GM23338 (cell line): ENCODE data around the gene FHAD1. TPM values are rescaled to one million over a fixed set of nuclear protein-coding genes. Genes with fewer than 3 reads are reported as not detected.
A peak's percentile ranks its signal among the peaks of the same experiment; 100 is the strongest.

Source experiments
- ATAC-seq: fragments of 200-7000 bp; cut with Tn5 transposase; 3 replicates; pipeline ENCODE4 v1.9.1; 2020
- DNase-seq: peaks from one replicate; pipeline ENCODE4 v3.0.0-alpha.2; 2015; ENCODE audit warnings: low spot score
- H2AFZ ChIP-seq: fragments of 200-600 bp; sonication (generic); 2 replicates; pipeline ENCODE4 v1.8.0; 2016; ENCODE audit warnings: antibody characterized with exemption, mild to moderate bottlenecking, moderate library complexity
- H3F3A ChIP-seq: fragments of 200-600 bp; sonication (generic); replicated peaks from 2 replicates; pipeline ENCODE4 v1.8.0; 2017; ENCODE audit warnings: antibody characterized with exemption, mixed run types, low read depth
- H3K27ac ChIP-seq: fragments of 200-600 bp; sonication (generic); 2 replicates; pipeline ENCODE4 v1.6.1; 2016; ENCODE audit warnings: low read depth
- H3K27me3 ChIP-seq: fragments of 200-600 bp; sonication (generic); 2 replicates; pipeline ENCODE4 v1.8.0; 2016; ENCODE audit warnings: mild to moderate bottlenecking, mixed run types, moderate library complexity; ENCODE audit not compliant: insufficient read depth
- H3K36me3 ChIP-seq: fragments of 200-600 bp; sonication (generic); 2 replicates; pipeline ENCODE4 v1.8.0; 2016; ENCODE audit warnings: mild to moderate bottlenecking; ENCODE audit not compliant: insufficient read depth
- H3K4me1 ChIP-seq: fragments of 200-600 bp; sonication (generic); 2 replicates; pipeline ENCODE4 v1.8.0; 2016; ENCODE audit warnings: mild to moderate bottlenecking, moderate library complexity; ENCODE audit not compliant: insufficient read depth
- H3K4me2 ChIP-seq: fragments of 200-600 bp; sonication (generic); 2 replicates; pipeline ENCODE4 v1.7.1; 2017; ENCODE audit warnings: mixed run types
- H3K4me3 ChIP-seq: fragments of 200-600 bp; sonication (generic); 2 replicates; pipeline ENCODE4 v1.6.1; 2016; ENCODE audit warnings: mixed run types
- H3K79me2 ChIP-seq: fragments of 200-600 bp; sonication (generic); replicated peaks from 2 replicates; pipeline ENCODE4 v1.8.0; 2017; ENCODE audit warnings: mild to moderate bottlenecking; ENCODE audit not compliant: insufficient read depth
- H3K9me2 ChIP-seq: fragments of 200-600 bp; sonication (generic); 2 replicates; pipeline ENCODE4 v1.8.0; 2017; ENCODE audit not compliant: insufficient read depth
- H4K20me1 ChIP-seq: fragments of 200-600 bp; sonication (generic); replicated peaks from 2 replicates; pipeline ENCODE4 v1.8.0; 2017; ENCODE audit warnings: mild to moderate bottlenecking; ENCODE audit not compliant: insufficient read depth
- H3K27ac Mint-ChIP-seq: 2 replicates; pipeline ENCODE4 v1.8.0; 2020; ENCODE audit warnings: inconsistent platforms, mild to moderate bottlenecking, moderate library complexity, mixed read lengths
- H3K27me3 Mint-ChIP-seq: 3 replicates; pipeline ENCODE4 v1.8.0; 2022; ENCODE audit warnings: low read depth, mild to moderate bottlenecking, moderate library complexity, mixed read lengths, inconsistent platforms; ENCODE audit not compliant: insufficient read depth, poor library complexity
- H3K36me3 Mint-ChIP-seq: 3 replicates; pipeline ENCODE4 v1.8.0; 2021; ENCODE audit warnings: low read depth, mild to moderate bottlenecking, inconsistent platforms, moderate library complexity, mixed read lengths
- H3K4me1 Mint-ChIP-seq: 3 replicates; pipeline ENCODE4 v1.8.0; 2020; ENCODE audit warnings: mild to moderate bottlenecking, inconsistent platforms, mixed read lengths
- H3K4me3 Mint-ChIP-seq: 3 replicates; pipeline ENCODE4 v1.8.0; 2021; ENCODE audit warnings: moderate library complexity, mild to moderate bottlenecking, inconsistent platforms, mixed read lengths
- H3K9me3 Mint-ChIP-seq: 3 replicates; pipeline ENCODE4 v1.8.0; 2020; ENCODE audit warnings: moderate library complexity, mild to moderate bottlenecking, inconsistent platforms, mixed read lengths
- CREB1 ChIP-seq: fragments of 250-450 bp; sonication (Bioruptor Pico); IDR thresholded peaks from 2 replicates; pipeline ENCODE4 v1.5.0; 2020; ENCODE audit warnings: low read depth, mild to moderate bottlenecking, moderate library complexity
- CTCF ChIP-seq, 2 experiments: fragments of 200-600 bp in 1 of 2; sonication (generic) in 1 of 2; conservative IDR thresholded peaks; 2 replicates each; pipeline versions ENCODE4 v1.5.1 to v1.6.1; 2016 to 2017; ENCODE audit warnings: antibody characterized with exemption in 2 of 2, low read depth in 2 of 2, mild to moderate bottlenecking in 2 of 2, moderate library complexity in 1 of 2
- JUNB ChIP-seq: IDR thresholded peaks from one replicate; pipeline ENCODE4 v1.6.1; 2016; ENCODE audit warnings: antibody characterized with exemption; ENCODE audit not compliant: unreplicated experiment
- NANOG ChIP-seq: IDR thresholded peaks from 2 replicates; pipeline ENCODE4 v1.6.1; 2016; ENCODE audit warnings: antibody characterized with exemption, borderline replicate concordance
- ZNF462 ChIP-seq: fragments of 250-450 bp; sonication (Bioruptor Pico); IDR thresholded peaks from 2 replicates; pipeline ENCODE4 v1.5.0; 2020; ENCODE audit warnings: mild to moderate bottlenecking, moderate library complexity
- polyA plus RNA-seq: library from polyadenylated mRNA; unstranded; fragments of >200 nt; fragmentation: Nextera tagmentation; extraction: Ambion mirVana; gene quantifications from 2 replicates; pipeline ENCODE4 v1.2.1, GENCODE V29; 2016
- total RNA-seq: library from RNA; depleted of rRNA; stranded (reverse); fragments of >200 nt; shearing (Covaris generic); gene quantifications from 2 replicates; pipeline ENCODE4 v1.2.3, GENCODE V29; 2014

The FHAD1 gene
- total and polyA plus RNA-seq, 2 experiments from 2014 or later = 1.8 to 3.3 TPM

- no peaks in the 10 kb centered on the region for H3K79me2 ChIP-seq
- H3K36me3 ChIP-seq = no peaks in the 10 kb centered on the region
- no peaks in the 10 kb centered on the region for H3F3A ChIP-seq
- Mint-ChIP-seq H3K27ac (peak overlapping the region; percentile 22; the same call in 1 of the 2 replicates), H3K27me3 (peaks cover 7% of the 10 kb centered on the region), H3K4me3 (no peak overlapping the region), H3K4me1 (peaks cover 5% of the 10 kb centered on the region; the same call in 2 of the 3 replicates), H3K36me3 (no peaks in the 10 kb centered on the region), H3K9me3 (no peaks in the 10 kb centered on the region)
- TF ChIP-seq JUNB (no peak), CTCF (conservative IDR thresholded peaks at IDR 0.05; ENCODE audit: low read depth in 2 of 2) (peak; percentile 17 to 57; a peak in 3 of 4 replicates)
- H3K9me2 ChIP-seq = no peaks in the 10 kb centered on the region
- no peak overlapping the region for H3K4me3 ChIP-seq
- no peak overlapping the region for H2AFZ ChIP-seq
- peaks cover 7% of the 10 kb centered on the region; the same call in 1 of the 2 replicates for H3K4me1 ChIP-seq
- no peaks in the 10 kb centered on the region for H4K20me1 ChIP-seq
- peak; percentile 81 for ATAC-seq
- H3K27me3 ChIP-seq = no peaks in the 10 kb centered on the region
- peak; percentile 46 for DNase-seq
- no peak overlapping the region for H3K27ac ChIP-seq
- no peak overlapping the region for H3K4me2 ChIP-seq
Measured at GRCh38 chr1:15364740-15365139, 117.7 kb downstream of the FHAD1 start.

- peaks cover 14% of the 10 kb centered on the region for H3K27me3 Mint-ChIP-seq
Measured at GRCh38 chr1:15368888-15369287, 121.9 kb downstream of the FHAD1 start.

More at GRCh38 chr1:15368888-15369287, 121.9 kb downstream of the FHAD1 start:
- H3K4me1 ChIP-seq = peaks cover 7% of the 10 kb centered on the region; the same call in 1 of the 2 replicates
- no peak overlapping the region for H2AFZ ChIP-seq
- Mint-ChIP-seq H3K4me1 (peaks cover 5% of the 10 kb centered on the region), H3K4me3 (no peak overlapping the region), H3K27ac (no peak overlapping the region), H3K36me3 (no peaks in the 10 kb centered on the region), H3K9me3 (no peaks in the 10 kb centered on the region)
- DNase-seq (no peak), ATAC-seq (no peak)
- H3K27me3 ChIP-seq = no peaks in the 10 kb centered on the region
- H3K9me2 ChIP-seq = no peaks in the 10 kb centered on the region
- no peaks in the 10 kb centered on the region for H3F3A ChIP-seq
- no peaks in the 10 kb centered on the region for H4K20me1 ChIP-seq
- no peak overlapping the region for H3K27ac ChIP-seq
- H3K4me2 ChIP-seq = no peak overlapping the region
- no peaks in the 10 kb centered on the region for H3K79me2 ChIP-seq
- no peak for TF ChIP-seq ZNF462 (CRISPR knock-in tag)
- no peak for TF ChIP-seq NANOG
- no peak for TF ChIP-seq CTCF (conservative IDR thresholded peaks at IDR 0.05; ENCODE audit: low read depth in 2 of 2)
- TF ChIP-seq CREB1 (CRISPR knock-in tag) = no peak
- no peak overlapping the region for H3K4me3 ChIP-seq
- no peaks in the 10 kb centered on the region for H3K36me3 ChIP-seq
